Measurements from ENCODE around the gene CADPS.

GRCh38 chr3:62414786-62415185, 460.4 kb downstream of the CADPS start:
- TF ChIP-seq CTCF (optimal IDR thresholded peaks at IDR 0.05 in 1 of 3, IDR thresholded peaks at IDR 0.05 in 1 of 3, conservative IDR thresholded peaks at IDR 0.05 in 1 of 3; ENCODE audit: extremely low read depth in 1 of 3, insufficient read depth in 2 of 3, low read length in 3 of 3) (no peak), EZH2 (IDR thresholded peaks at IDR 0.05; ENCODE audit: low read length) (no peak)
